ENCODE results near the gene TAMALIN.

- TF ChIP-seq, protein P1, sequence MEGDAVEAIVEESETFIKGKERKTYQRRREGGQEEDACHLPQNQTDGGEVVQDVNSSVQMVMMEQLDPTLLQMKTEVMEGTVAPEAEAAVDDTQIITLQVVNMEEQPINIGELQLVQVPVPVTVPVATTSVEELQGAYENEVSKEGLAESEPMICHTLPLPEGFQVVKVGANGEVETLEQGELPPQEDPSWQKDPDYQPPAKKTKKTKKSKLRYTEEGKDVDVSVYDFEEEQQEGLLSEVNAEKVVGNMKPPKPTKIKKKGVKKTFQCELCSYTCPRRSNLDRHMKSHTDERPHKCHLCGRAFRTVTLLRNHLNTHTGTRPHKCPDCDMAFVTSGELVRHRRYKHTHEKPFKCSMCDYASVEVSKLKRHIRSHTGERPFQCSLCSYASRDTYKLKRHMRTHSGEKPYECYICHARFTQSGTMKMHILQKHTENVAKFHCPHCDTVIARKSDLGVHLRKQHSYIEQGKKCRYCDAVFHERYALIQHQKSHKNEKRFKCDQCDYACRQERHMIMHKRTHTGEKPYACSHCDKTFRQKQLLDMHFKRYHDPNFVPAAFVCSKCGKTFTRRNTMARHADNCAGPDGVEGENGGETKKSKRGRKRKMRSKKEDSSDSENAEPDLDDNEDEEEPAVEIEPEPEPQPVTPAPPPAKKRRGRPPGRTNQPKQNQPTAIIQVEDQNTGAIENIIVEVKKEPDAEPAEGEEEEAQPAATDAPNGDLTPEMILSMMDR (IDR thresholded peaks at IDR 0.05): no peak
- TF ChIP-seq POLR2A (IDR thresholded peaks at IDR 0.05): no peak
Observed at GRCh38 chr12:51972849-51973273, 33.9 kb upstream of the TAMALIN start.

Measured in esophagus squamous epithelium (tissue), 4 donors.